Mesenchymal stem cell (in vitro differentiated cells and primary cell): ENCODE measurements around the gene CHRM5.
A peak's percentile ranks its signal among the peaks of the same experiment; 100 is the strongest.

ENCODE experiments used
- DNase-seq: peaks from one replicate; pipeline ENCODE4 v3.0.0-alpha.2; 2013
- H2AFZ ChIP-seq: one replicate; pipeline ENCODE4 v1.6.1; 2013; ENCODE audit warnings: low read depth, mild to moderate bottlenecking, control low read depth, inconsistent platforms, low read length, moderate library complexity
- H2AK5ac ChIP-seq: 2 replicates; pipeline ENCODE4 v1.6.1; 2013; ENCODE audit warnings: low read length, moderate library complexity, mild to moderate bottlenecking, inconsistent platforms; ENCODE audit not compliant: severe bottlenecking
- H2BK120ac ChIP-seq: one replicate; pipeline ENCODE4 v1.6.1; 2013; ENCODE audit warnings: low read depth, mild to moderate bottlenecking, inconsistent platforms, low read length, moderate library complexity
- H2BK12ac ChIP-seq, 2 experiments: one replicate each; pipeline ENCODE4 v1.6.1; 2013; ENCODE audit warnings: inconsistent platforms in 2 of 2, low read length in 2 of 2, mild to moderate bottlenecking in 2 of 2, moderate library complexity in 2 of 2, control low read depth in 1 of 2
- H2BK15ac ChIP-seq: one replicate; pipeline ENCODE4 v1.6.1; 2013; ENCODE audit warnings: mild to moderate bottlenecking, low read depth, inconsistent platforms; ENCODE audit not compliant: poor library complexity, severe bottlenecking
- H2BK5ac ChIP-seq: 2 replicates; pipeline ENCODE4 v1.6.1; 2013; ENCODE audit warnings: low read depth, mild to moderate bottlenecking, low read length, control low read depth, inconsistent platforms; ENCODE audit not compliant: poor library complexity, severe bottlenecking
- H3K14ac ChIP-seq, 2 experiments: one replicate each; pipeline ENCODE4 v1.6.1; 2013; ENCODE audit warnings: inconsistent platforms in 2 of 2, low read length in 2 of 2, control low read depth in 1 of 2, mild to moderate bottlenecking in 1 of 2, moderate library complexity in 1 of 2
- H3K18ac ChIP-seq, 2 experiments: one replicate each; pipeline ENCODE4 v1.6.1; 2013; ENCODE audit warnings: inconsistent platforms in 2 of 2, low read length in 2 of 2, control low read depth in 1 of 2, low read depth in 1 of 2, mild to moderate bottlenecking in 1 of 2
- H3K23ac ChIP-seq, 2 experiments: one replicate each; pipeline ENCODE4 v1.6.1; 2013; ENCODE audit warnings: inconsistent platforms in 2 of 2, low read length in 2 of 2, mild to moderate bottlenecking in 2 of 2, moderate library complexity in 2 of 2, control low read depth in 1 of 2
- H3K27ac ChIP-seq: 2 replicates; pipeline ENCODE4 v1.5.1; 2013; ENCODE audit warnings: mild to moderate bottlenecking, moderate library complexity, low read length, control low read depth, inconsistent platforms; ENCODE audit not compliant: poor library complexity, severe bottlenecking
- H3K27me3 ChIP-seq, 2 experiments: 2 replicates each; pipeline versions ENCODE4 v1.6.1 to v1.7.0; 2013; ENCODE audit warnings: low read length in 2 of 2, mild to moderate bottlenecking in 2 of 2, moderate library complexity in 2 of 2, control low read depth in 1 of 2, inconsistent platforms in 1 of 2; ENCODE audit not compliant: control insufficient read depth in 1 of 2, insufficient read depth in 1 of 2
- H3K36me3 ChIP-seq, 2 experiments: 2 replicates each; pipeline versions ENCODE4 v1.6.1 to v1.7.0; 2013; ENCODE audit warnings: low read length in 2 of 2, control low read depth in 1 of 2, inconsistent platforms in 1 of 2, low read depth in 1 of 2, mild to moderate bottlenecking in 1 of 2; ENCODE audit not compliant: insufficient read depth in 2 of 2, control insufficient read depth in 1 of 2
- H3K4ac ChIP-seq, 2 experiments: one replicate each; pipeline ENCODE4 v1.6.1; 2013; ENCODE audit warnings: inconsistent platforms in 2 of 2, low read length in 2 of 2, mild to moderate bottlenecking in 2 of 2, moderate library complexity in 2 of 2, control low read depth in 1 of 2, low read depth in 1 of 2
- H3K4me1 ChIP-seq: 2 replicates; pipeline ENCODE4 v1.6.1; 2013; ENCODE audit warnings: low read depth, low read length, control low read depth; ENCODE audit not compliant: control insufficient read depth, insufficient read depth
- H3K4me2 ChIP-seq: 2 replicates; pipeline ENCODE4 v1.6.1; 2013; ENCODE audit warnings: low read length, mild to moderate bottlenecking, inconsistent platforms; ENCODE audit not compliant: poor library complexity, severe bottlenecking
- H3K4me3 ChIP-seq, 2 experiments: 2 replicates each; pipeline versions ENCODE4 v1.5.1 to v1.7.0; 2013; ENCODE audit warnings: low read length in 2 of 2, mild to moderate bottlenecking in 2 of 2, control low read depth in 1 of 2, low read depth in 1 of 2; ENCODE audit not compliant: insufficient read depth in 1 of 2
- H3K79me1 ChIP-seq: replicated peaks from 2 replicates; pipeline ENCODE4 v1.6.1; 2013; ENCODE audit warnings: mild to moderate bottlenecking, control low read depth, low read length, inconsistent platforms; ENCODE audit not compliant: poor library complexity, severe bottlenecking
- H3K9ac ChIP-seq: 2 replicates; pipeline ENCODE4 v1.7.0; 2013; ENCODE audit warnings: mild to moderate bottlenecking, low read length, moderate library complexity
- H3K9me3 ChIP-seq: 2 replicates; pipeline ENCODE4 v1.7.0; 2013; ENCODE audit warnings: mild to moderate bottlenecking, low read length; ENCODE audit not compliant: control insufficient read depth
- H4K8ac ChIP-seq: one replicate; pipeline ENCODE4 v1.6.1; 2013; ENCODE audit warnings: inconsistent platforms, mild to moderate bottlenecking, low read length, moderate library complexity
- H4K91ac ChIP-seq: one replicate; pipeline ENCODE4 v1.6.1; 2013; ENCODE audit warnings: mild to moderate bottlenecking, low read length, inconsistent platforms
- WGBS: methylation state at CpG from one replicate; pipeline ENCODE4 v1.1.7; 2013; ENCODE audit warnings: mixed read lengths; 5-methylcytosine and 5-hydroxymethylcytosine counted together

The CHRM5 gene

DNA sequence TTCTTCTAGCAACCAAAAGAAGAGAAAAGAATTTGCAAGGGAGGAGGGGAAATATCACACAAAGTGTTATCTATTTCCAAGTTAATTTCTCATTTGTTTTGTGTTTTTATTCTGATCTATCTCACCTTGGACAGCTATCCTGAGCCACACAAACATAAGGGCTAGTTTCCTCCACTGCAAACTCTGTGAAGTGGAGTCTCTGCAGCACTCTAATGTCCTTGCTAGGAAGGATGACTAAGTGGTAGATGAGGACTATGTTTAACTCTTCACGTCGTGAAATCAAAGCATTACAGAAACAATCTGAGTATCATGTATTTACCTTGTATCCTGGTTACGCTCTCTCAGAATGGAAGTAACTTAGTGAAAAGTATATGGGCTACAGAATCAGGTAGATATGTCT, 33.9 kb upstream of the CHRM5 start:
- H3K4me2 ChIP-seq, result no peak overlapping the region
- no peak overlapping the region for H3K4me3 ChIP-seq
- no peaks in the 10 kb centered on the region for H3K4me1 ChIP-seq
- no peaks in the 10 kb centered on the region for H3K36me3 ChIP-seq
- no peak overlapping the region for H3K14ac ChIP-seq
- H2BK5ac ChIP-seq, result no peak overlapping the region
- no peaks in the 10 kb centered on the region for H3K9me3 ChIP-seq
- H3K4ac ChIP-seq, result no peak overlapping the region
- H2BK15ac ChIP-seq, result no peak overlapping the region
- no peak overlapping the region for H2AK5ac ChIP-seq
- 87% methylated on average over 3 of the region's 3 CpGs for WGBS
- no peak overlapping the region for H4K8ac ChIP-seq
- H3K18ac ChIP-seq, result no peak overlapping the region
- no peak overlapping the region for H2BK120ac ChIP-seq
- peaks cover 10% of the 10 kb centered on the region for H3K79me1 ChIP-seq
- H3K9ac ChIP-seq, result peak overlapping the region; percentile 2
- no peak overlapping the region for H4K91ac ChIP-seq
- H3K27ac ChIP-seq, result no peak overlapping the region
- no peak overlapping the region for H2AFZ ChIP-seq
- H2BK12ac ChIP-seq, result no peak overlapping the region
- H3K23ac ChIP-seq, result no peak overlapping the region
- no peak for DNase-seq
- no peaks in the 10 kb centered on the region for H3K27me3 ChIP-seq

DNA sequence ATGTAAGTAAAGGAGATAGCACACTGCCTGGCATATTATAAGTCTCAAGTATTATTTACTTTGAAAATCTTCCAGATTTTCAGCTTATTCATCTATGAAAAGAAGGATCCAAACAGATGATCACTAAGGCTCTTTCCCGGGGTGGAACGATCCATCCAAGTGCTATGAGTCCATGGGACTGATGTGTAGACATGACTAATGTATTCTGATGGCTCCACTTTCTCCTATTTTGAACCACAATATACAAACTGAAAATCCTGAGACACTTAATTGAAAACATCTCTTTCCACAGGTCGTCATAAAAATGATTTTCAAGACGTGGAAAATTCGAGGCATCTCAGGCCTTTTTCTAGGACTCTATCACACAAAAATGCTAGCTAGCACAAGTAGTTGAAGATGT, 33.4 kb upstream of the CHRM5 start:
- Histone ChIP-seq H3K36me3 (no peaks in the 10 kb centered on the region), H3K18ac (no peak overlapping the region)

DNA sequence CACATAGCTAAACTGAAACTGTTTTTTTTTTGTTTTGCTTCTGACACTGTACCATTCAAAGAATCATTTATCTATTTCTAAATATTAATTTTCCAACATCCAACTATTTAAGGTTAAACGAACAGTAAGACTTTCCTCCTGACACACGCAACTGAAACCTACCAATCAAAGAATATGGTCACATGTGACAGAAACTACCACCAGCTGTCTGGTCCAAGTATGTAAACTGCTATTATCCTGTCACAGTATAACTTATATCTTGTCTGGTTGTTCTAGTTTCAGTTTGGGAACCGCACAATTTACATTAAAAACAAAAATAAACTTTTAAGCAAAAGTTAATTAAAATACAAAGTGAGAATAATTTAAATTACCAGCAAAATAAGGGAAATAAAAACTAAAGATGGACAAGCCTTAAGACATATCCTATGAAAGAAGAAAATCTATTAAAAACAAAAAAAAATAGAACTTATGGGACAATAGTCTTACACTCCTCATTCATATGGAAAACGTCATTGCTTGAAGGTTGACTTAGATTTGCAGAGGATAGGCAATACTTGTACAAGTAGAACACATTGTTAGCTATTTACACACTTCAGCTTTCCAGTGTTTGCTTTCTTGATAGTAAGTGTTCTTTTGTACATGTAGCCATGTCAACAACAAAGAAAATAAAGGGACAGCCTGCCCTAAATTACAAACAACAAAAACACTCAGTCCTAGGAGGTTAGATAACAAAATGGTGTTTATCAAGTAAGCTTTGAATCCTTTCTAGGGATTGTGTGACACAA, 26.8 kb upstream of the CHRM5 start:
- Histone ChIP-seq H3K27ac (no peak overlapping the region), H2AK5ac (no peak overlapping the region), H3K9ac (no peak overlapping the region), H3K14ac (no peak overlapping the region), H2BK120ac (no peak overlapping the region), H3K27me3 (no peaks in the 10 kb centered on the region), H4K8ac (no peak overlapping the region), H3K9me3 (no peaks in the 10 kb centered on the region), H2BK15ac (no peak overlapping the region), H3K36me3 (no peaks in the 10 kb centered on the region), H3K4me3 (no peak overlapping the region), H3K18ac (no peak overlapping the region), H3K79me1 (peaks cover 14% of the 10 kb centered on the region), H2AFZ (no peak overlapping the region), H3K4me2 (no peak overlapping the region), H2BK12ac (no peak overlapping the region), H3K4ac (no peak overlapping the region), H3K23ac (no peak overlapping the region), H2BK5ac (no peak overlapping the region), H4K91ac (no peak overlapping the region), H3K4me1 (no peaks in the 10 kb centered on the region)
- DNase-seq, result peak; percentile 25
- 83% methylated on average over 2 of the region's 4 CpGs for WGBS

More for the DNA sequence above, 33.4 kb upstream of the CHRM5 start:
- no CpG with 5 or more reads among the region's 5 CpGs for WGBS
- H2AFZ ChIP-seq, result no peak overlapping the region
- no peak overlapping the region for H2BK15ac ChIP-seq
- H2AK5ac ChIP-seq, result no peak overlapping the region
- H3K79me1 ChIP-seq, result peaks cover 9% of the 10 kb centered on the region
- no peak overlapping the region for H3K27ac ChIP-seq
- no peak overlapping the region for H2BK5ac ChIP-seq
- no peak overlapping the region for H2BK120ac ChIP-seq
- no peaks in the 10 kb centered on the region for H3K4me1 ChIP-seq
- no peak overlapping the region for H2BK12ac ChIP-seq
- no peak overlapping the region for H3K4ac ChIP-seq
- H3K9me3 ChIP-seq, result no peaks in the 10 kb centered on the region
- no peak overlapping the region for H3K23ac ChIP-seq
- peak overlapping the region; percentile 2 for H3K9ac ChIP-seq
- H3K4me2 ChIP-seq, result no peak overlapping the region
- no peak overlapping the region for H4K91ac ChIP-seq
- no peaks in the 10 kb centered on the region for H3K27me3 ChIP-seq
- no peak for DNase-seq
- no peak overlapping the region for H3K4me3 ChIP-seq
- no peak overlapping the region for H4K8ac ChIP-seq
- no peak overlapping the region for H3K14ac ChIP-seq

- H3K4me3 ChIP-seq, result no peak overlapping the region
- H3K4me2 ChIP-seq, result no peak overlapping the region
- H3K18ac ChIP-seq, result no peak overlapping the region
- H2BK12ac ChIP-seq, result no peak overlapping the region
- no peak overlapping the region for H3K27ac ChIP-seq
- WGBS, result 100% methylated on average over 1 of the region's 1 CpG
- H3K36me3 ChIP-seq, result peaks cover 0 to 2% of the 10 kb centered on the region in 2 experiments
- H3K79me1 ChIP-seq, result peaks cover 22% of the 10 kb centered on the region
- H2AK5ac ChIP-seq, result no peak overlapping the region
- H3K4ac ChIP-seq, result no peak overlapping the region
- H3K14ac ChIP-seq, result no peak overlapping the region
- no peak overlapping the region for H2BK120ac ChIP-seq
- H3K27me3 ChIP-seq, result no peaks in the 10 kb centered on the region
- H2BK5ac ChIP-seq, result no peak overlapping the region
- no peak overlapping the region for H4K8ac ChIP-seq
- no peak overlapping the region for H3K23ac ChIP-seq
- H3K9ac ChIP-seq, result no peak overlapping the region
- H3K4me1 ChIP-seq, result no peaks in the 10 kb centered on the region
- H3K9me3 ChIP-seq, result no peaks in the 10 kb centered on the region
- no peak overlapping the region for H4K91ac ChIP-seq
- H2AFZ ChIP-seq, result no peak overlapping the region
- DNase-seq, result no peak
- H2BK15ac ChIP-seq, result no peak overlapping the region
Measured at GRCh38 chr15:33946152-33946551, 22.1 kb upstream of the CHRM5 start.
